ENCODE measurements around the gene DISC1.

Gene DISC1

DNA sequence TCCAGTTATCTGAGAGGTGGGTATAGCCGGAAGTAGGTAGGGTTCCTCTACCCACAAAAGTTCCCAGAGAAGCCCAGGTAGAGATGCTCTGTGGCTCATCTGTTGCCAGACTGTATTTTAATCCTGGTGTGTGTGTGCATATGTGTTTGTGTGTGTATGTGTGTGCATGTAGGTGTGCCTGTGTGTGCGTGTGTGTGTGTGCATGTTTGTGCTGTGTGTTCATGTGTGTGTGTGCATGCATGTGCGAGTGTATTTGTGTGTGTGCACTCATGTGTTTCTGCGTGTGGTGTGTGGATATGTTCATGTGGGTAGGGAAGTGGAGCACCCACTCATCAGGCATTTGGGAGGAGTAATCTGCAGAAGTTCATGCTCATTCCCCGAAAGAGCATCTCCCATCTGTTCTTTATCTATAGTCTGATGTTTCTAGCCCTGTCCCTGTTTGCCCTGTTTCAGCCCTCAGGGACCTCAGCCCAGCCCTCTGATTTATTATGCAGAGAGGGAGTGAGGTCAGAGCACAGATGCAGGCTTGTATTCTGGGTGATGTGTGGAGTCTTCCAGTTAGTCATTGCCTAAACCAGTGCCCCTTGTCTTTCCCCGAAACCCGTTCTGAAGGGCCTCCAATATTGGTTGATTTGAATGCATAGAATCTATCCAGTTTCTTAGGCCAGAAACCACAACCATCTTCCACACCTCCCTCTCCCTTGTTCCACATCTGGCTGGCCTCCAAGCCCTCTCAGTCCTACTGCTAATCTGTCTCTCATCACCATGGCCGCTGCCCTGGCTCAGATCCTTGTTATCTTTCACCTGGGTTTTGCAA is 69.1 kb downstream of the DISC1 start:
- no peak for DNase-seq (ENCODE audit: low read depth, low spot score)

DNA sequence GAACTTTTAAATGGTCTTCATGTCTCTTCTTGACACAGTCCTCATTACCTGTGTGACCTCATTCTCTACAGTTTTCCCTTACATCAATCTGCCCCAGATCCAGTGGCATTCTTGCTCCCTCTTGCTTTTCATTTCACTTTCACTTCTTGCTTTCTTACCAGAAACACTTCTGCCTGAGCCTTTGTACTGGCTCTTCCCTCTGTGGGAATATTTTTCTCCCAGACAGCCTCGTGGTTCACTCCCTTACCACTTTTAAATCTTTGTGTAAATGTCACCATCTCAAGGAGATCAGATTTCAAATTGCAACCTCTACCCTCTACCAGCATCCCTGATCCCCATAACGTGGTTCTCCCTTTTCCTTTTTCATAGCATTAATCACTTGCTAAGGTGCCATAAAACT is 73.2 kb downstream of the DISC1 start:
- DNase-seq (ENCODE audit: low read depth, low spot score): no peak

DNA sequence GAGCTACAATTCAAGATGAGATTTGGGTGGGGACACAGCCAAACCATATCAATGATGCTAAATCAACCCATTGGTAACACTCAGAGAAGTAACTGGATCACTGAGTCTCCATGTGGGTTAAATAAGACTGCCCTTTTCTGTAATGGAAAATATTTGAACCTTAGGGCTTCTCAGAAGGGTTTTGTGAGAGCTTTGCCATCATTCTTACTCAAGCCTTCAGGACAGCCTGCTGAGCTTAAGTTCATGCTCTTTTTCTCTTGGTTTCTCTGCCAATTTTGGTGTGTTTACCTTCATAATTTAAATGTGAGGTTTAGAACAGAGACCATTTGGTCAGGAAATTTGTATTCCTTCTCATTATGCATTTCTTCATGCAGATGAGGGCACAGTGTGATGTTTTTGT is 74.7 kb downstream of the DISC1 start:
- no peak for DNase-seq (ENCODE audit: low read depth, low spot score)

DNA sequence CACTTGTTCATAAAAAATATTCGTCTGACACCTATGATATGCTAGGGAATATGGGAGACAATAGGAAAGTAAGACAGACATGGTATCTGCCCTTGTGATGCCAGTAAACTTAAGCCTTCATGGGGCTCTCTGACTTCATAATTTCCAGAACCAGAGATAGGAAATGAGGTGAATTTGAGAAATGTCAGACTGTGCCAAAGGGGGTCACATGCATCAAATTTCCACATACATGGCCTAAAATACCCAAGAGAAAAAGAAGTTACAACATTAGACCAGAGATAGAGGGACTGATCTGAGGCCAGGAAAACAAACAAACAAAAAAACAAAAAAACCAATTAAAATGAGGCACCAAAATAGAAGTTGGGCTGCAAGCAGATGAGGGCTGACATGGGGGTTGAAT is 75.7 kb downstream of the DISC1 start:
- DNase-seq (ENCODE audit: low read depth, low spot score): no peak

DNA sequence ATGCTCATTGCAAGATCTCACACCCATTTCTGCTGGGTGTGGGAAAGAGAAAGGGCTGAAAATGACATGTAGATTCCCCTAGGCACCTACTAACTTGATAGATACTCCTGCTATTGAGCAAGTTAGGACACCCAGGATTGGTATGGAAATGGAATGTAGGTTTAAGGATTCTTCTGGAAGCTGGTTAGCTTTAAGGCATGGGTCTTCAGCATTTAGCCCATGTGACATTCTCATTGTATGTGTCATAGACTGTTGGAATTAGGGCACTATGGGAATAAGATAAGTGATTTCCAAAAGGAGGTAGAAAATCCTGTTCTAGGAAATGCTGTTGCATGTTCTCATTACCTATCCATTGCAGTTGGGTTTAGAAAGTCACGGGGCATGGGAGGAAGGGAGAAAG is 76.2 kb downstream of the DISC1 start:
- DNase-seq (ENCODE audit: low read depth, low spot score): no peak

DNA sequence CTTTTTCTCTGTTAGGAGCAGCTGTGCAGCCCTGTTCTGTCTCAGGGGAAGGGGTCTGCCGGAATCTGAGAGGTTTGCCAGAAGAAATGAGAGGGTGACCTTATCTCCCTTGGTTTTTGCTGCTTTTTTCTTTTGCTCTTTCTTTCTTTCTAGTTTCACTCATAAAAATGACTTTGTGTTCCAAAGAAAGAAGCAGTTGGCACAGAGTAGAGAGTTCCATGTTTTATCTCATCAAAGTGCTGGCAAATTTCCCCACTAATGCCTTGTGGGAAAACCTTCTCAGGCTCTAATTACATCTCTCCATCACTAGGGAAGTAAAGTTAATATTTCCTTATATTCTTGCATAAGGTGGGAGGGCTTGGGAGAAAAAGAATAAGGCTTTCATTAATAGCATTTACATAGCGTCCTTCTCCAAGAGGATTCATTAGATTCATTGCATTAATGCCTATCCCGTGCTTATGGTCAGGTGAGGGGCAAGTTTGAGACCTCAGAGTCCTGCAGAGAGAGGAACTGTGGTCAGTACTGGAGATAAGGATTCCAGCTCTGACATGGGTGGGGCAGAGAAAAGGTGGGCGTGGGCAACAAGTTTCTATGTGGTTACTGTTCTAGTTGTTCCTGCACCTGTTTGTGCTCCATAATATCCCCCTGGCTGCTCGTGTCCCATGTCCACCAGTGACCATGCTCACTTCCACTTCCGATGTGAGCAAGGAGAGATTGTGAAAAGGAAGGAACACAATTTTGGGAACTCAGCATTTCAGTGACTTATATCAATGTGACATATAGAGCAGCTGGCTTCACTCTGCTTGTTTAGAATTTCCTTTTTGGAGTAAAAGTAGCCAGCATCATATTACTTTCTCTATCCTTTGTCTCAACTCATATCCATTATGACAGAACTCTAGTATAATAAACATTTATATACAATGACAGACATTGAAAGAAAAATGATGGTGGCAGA is 79.5 kb downstream of the DISC1 start:
- no peak for DNase-seq (ENCODE audit: low read depth, low spot score)

DNA sequence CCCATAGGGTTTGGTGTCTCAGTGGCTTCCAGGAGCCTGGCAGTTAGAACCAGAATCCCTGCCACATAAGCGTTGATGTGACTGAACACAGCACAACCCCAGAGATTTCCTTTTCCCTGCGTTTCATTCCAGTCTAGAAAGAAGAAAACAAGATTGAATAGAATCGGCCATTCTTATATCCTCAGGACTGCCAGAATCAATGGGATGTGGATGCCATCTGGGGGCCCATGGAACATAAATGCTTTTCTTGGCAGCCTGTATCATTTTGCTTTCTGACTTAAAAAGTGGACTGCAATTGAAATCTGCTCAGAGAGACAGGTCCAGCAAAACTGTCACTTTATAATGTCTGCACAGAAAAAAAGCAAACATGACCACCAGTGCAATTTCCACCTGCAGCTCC is 80.3 kb downstream of the DISC1 start:
- no peak for DNase-seq (ENCODE audit: low read depth, low spot score)

DNA sequence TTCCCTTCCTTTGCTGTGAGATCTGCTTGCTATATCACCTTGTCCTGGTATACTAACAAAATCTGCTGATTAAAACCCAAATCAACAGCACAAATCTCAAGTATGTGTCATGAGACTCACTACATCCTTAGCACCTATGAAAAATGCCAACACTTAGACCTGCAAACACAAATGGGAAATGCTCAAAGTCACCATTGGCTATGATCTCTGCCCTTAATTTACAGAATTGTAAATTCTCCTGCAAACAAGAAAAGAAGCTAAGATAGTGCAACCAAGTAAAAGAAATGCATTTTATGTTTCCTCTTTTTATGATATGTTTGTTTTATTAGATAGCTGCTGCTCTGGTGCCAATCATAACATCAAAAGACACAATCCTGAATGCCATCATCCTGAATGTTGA is 80.8 kb downstream of the DISC1 start:
- no peak for DNase-seq (ENCODE audit: low read depth, low spot score)

DNA sequence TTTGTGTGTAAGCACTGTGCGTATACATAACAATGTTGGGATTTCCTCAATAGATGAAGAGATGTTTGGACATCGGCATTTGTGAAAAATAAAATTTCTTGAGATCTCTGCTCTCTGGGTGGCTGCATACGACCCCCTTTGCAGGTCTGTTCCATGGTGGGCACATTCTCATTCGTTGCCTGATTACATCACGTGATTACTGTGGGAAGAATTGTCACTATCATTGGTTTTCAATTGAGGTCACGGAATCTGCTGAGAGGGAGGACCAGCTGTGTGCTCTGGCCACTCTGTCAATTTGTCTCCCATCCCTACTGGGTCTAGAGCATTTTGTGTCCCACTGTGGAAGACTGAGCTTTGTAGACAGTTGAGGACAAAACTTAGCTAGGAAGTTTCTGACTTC is 81.8 kb downstream of the DISC1 start:
- no peak for DNase-seq (ENCODE audit: low read depth, low spot score)

DNA sequence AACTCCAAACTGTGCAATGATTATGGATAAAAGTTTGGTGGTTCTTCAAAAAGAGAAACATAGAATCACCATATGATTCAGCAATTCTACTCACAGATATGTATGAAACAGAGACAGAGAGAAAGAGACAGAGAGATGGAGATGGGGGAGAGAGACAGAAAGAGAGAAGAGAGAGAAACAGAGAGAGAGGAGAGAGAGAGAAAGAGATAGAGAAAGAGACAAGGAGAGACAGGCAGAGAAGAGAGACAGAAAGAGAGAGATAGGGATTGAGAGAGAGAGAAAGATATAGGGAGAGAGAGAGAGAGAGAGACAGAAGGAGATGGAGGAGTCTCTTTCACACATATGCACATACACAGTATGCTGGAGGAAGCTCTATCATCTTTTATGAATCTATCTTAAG is 87.8 kb downstream of the DISC1 start:
- no peak for DNase-seq (ENCODE audit: low read depth, low spot score)

DNA sequence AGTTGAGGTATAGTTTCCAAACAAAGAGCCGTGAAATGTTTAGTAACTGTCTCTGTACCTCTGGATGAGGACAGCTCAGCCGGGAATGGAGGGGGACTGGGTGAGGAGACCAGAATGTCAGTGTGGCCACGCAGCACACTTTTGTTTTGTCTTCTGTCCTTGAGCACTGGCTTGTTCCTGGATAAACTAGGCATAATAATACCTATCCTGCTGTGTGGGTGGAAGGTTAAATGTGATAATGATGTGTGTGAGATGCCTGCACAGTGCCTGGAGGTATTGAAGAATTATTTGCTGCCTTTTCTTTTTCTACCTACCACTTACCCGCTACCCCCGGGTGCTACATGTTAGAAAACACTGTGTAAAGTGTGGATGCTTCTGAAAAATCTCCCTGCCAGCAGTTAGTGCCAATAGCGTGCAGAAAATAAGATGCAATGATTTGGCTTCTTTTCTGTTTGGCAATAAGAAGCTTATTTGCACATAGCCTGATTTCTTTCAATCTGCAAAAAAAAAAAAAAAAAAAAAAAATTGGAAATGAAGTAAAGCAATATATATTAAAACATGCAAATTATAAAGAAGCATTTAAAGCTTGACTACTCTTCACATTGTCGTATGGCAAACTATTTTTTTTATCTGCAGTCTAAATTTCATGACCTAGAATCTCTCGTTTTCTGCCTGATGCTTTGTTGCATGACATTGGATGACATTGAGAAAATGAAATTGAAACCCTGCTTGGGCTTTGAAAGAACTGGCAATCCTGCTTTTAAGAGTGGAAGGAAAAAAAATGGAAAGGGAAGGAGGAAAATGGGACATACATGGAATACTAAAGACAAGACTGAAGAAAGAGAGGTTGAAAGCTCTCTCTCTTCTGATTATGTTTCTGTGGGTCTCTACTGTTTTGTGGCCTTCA is 89.5 kb downstream of the DISC1 start:
- no peak for DNase-seq (ENCODE audit: low read depth, low spot score)

DNA sequence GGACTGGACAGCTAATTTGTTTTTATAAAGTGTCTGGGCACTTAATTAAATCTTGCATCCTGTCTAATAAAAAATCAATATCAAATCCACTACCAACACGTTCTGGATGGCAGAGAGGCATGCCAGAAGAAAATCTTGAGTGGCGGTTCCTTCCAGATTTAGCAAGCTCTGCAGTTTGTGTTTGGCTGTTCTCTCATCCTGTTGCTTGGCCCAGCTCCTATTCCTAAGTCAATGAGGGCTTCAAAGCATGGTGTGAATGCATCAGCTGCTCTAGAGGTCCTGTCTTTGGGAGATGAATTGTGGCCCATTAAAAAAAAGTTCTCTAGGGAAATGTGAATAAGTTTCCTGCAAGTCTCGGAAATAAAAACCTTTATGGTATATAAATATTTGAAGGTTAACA is 90.3 kb downstream of the DISC1 start:
- DNase-seq (ENCODE audit: low read depth, low spot score): no peak

DNA sequence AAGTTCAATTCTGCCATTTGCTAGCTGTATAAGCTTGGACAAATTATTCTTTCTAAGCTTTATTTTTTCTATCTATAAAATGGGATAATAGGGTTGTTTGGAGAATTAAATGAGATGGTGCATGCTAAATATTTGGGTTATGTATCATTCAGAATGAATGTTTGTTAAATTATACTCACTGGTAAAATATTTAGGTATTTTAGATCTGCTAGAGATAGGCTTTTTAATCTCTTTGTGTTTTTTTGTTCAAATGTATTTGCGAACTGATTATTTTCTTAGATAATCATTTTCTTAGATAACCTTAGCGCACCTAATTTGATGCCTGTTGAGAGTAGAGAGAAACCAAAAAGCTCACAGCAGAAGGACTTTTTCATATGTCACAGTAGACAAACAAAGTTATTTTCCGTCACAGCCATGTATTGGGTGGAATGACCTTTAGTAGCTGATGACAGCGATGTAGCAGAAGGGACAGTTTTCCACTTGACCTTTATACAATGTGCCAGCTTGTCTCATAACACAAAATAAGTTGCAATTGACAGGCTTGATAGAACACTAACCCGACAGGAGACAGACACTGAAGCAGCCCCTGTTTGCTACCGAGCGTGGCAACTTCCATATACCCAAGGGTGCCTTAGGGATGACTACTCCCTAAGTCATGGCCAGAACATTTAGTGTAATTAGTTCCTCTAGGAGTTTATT is 93.0 kb downstream of the DISC1 start:
- DNase-seq (ENCODE audit: low read depth, low spot score): no peak

DNA sequence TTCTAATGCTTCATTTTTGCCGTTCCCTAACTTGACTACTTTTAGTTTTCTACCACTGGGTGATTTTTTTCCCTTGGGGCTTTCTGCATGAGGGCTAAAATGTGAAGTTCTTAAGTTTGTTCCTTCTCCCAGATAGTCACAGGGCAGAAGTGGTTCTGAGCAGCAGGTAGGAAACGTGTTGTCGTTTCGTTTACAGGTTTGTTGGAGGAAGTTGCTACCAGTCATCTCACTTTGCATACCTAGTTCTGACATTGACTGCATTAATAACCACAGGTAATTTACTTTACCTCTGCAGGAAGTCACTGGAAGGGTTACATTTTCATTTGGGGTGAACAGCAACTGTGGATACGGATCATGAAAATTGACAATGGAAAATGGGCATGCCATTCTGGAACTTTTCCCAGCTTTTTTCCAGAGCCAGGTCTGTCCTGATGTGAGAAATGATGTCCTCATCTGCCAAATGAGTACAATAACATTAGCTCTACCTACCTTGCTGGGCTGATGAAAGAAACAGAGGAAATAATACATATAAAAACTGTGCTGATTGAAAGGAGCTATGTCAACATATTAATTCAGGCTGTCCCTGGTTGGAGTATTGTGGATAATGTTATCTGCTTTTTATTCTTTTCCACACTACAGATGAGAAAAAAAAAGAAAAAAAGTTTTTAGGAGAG is 94.2 kb downstream of the DISC1 start:
- DNase-seq (ENCODE audit: low read depth, low spot score): no peak

DNA sequence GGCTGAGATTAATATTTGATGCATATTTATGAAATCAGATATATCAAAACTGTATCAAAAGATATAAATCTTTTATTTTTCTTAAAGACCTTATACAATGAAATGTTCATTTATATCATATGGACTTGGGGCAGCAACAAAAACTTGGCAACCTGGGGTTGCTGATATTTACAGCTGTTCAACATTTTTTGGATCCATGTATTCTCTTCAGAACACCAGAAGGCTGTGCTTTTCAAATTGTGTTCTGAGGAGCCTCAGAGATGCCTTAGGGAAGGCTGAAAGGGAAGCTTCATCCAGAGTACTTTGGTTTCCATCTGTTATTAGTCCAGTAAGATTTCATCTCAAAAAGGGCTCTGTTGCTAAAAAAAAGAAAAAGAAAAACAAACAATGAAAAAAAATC is 94.8 kb downstream of the DISC1 start:
- no peak for DNase-seq (ENCODE audit: low read depth, low spot score)

DNA sequence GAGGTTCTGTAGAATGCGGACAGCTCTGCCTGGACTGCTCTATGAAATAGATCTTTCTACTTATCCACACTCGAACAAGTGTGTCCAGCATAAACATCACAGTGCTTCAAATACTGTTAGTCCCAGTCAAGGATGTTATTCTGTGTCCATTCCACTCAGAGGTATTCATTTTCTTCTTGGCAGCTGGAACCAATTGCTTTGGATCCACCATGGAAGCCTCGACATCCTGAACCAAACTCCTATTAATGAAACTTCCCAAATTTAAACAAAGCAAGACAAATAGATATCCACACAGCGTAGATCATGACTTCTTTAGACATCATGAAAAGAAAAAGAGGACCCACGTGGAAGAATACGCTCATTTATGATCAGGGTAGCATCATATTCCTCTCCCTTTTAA is 95.8 kb downstream of the DISC1 start:
- no peak for DNase-seq (ENCODE audit: low read depth, low spot score)

DNA sequence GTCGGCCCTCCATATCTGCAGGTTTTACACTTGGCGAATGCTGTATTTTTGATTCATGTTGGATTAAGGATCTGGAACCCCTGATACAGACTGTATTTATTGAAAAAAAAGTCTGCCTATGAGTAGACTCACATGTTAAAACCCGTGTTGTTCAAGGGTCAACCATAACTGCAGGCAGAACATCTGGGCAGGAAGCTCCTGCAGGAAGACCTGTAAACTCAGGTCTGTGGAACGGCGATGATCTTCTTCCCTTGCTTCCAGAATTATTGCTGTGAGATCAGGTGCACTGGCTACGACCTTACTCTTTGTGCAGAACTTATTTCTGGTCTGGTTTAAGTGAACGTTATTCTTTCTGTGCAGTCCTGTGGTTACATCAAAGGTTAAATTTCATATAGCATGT is 96.6 kb downstream of the DISC1 start:
- no peak for DNase-seq (ENCODE audit: low read depth, low spot score)

DNA sequence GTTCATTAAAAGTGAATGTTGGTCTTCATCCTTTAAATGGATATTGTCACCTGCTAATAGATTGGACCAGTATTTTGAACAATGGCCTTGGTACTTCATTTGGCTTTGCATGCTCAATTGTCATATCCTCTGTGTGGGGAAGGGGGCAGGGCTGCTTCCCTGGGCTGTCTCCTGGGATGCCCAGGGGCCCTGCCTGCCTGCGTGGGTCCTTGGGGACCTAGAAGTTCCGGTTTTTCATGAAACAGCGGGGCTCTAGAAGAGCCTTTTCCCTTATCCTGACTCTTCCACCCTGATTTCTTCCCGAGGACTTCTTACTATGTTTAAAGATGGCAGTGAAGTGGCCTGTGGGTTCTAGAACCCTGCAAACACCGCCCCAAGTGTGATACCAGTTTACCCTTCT is 97.5 kb downstream of the DISC1 start:
- no peak for DNase-seq (ENCODE audit: low read depth, low spot score)

DNA sequence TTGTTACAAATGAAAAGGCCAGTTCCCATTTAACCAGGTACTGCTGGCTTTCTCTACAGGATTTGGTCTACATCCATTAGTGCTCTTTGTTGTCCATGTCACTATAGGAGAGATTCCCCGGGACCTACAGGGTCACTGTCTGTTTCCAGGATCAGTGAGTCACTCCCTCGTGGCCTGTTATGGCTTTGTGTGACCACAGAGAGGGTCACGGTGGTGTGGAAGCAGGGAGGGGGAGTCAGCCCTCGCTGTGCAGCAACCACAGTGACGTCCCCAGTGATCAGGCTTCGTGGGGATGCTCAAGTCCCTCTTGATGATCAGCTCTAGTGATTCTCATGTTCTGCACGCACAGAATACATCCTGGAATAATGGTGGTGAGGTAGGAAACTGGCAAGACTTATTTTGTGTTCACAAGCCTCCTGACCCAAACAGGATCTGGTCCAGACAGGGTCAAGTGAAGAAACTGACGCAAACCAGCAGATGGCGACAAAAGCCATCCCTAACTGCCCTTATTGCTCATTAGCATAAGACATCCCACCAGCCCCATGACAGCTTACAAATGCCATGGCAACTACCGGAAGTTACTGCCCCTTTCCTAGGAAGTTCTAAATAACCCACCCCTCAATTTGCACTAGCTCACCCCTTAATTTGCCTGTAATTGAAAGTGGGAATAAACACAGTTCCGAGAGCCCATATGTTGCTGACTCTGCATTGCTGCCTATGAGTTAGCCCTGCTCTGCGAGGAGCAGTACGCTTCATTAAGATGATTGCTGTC is 98.5 kb downstream of the DISC1 start:
- DNase-seq (ENCODE audit: low read depth, low spot score): no peak

DNA sequence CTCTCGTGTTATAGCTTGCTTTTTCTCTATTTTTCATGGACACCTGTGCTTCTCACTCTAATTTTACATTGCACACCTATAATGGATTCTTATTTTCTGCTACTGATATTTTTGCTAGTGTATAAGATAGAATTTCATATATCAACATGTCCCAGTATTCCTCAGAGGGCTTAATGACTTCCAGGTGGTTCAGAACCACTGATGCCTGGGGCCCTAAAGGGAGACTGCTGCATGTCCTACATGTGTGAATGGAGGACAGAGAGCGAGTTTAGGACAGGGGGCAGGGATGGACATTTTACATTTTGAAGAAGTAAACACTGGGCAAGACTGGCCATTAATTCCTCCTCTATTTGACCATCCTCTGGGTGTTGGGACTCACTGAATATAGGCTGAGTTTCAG is 100.6 kb downstream of the DISC1 start:
- no peak for DNase-seq (ENCODE audit: low read depth, low spot score)

Data from brain pericyte (primary cell).